Measurements from ENCODE around the gene CD70. TPM values are rescaled to one million over a fixed set of nuclear protein-coding genes. Genes with fewer than 3 reads are reported as not detected.

CD70 gene
- total and polyA plus RNA-seq, 2 of the 8 experiments (the other 6 are each of a cell fraction or from before 2014, with no cell fraction given), result 1.3 to 12.0 TPM

DNA sequence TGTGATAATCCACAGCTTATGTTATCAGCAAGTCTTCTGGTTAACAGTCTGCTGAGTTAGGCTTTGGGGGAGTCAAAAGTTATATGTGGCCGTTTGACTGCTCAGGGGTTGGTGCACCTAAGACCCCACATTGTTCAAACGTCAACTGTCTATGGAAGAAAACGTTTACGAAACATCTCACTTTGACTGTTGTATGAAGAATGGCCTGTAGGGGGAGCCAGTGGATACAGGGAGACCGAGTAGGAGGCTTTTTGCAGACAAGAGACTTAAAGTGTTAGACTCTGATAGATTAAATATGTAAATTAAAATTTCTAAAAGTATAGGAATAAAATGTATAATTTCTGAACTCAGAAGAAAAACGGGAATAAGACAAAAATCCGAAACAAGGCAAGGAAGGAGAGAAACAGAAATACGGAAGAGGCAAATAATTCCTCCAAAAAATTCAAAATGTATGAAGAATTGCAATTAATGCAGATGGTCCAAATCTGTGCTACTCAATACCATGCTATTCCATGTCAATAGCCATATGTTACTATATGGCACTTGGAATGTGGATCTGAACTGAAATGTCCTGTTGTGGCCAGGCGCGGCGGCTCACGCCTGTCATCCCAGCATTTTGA, 41.2 kb upstream of the CD70 start:
- H3K14ac ChIP-seq (ENCODE audit: insufficient read length), result no peak overlapping the region
- no peaks in the 10 kb centered on the region for H3K36me3 ChIP-seq (ENCODE audit: control insufficient read depth in 2 of 4, insufficient read depth in 4 of 4, low read length in 3 of 4)
- H2AK5ac ChIP-seq (ENCODE audit: low read depth, low read length), result no peak overlapping the region
- no peaks in the 10 kb centered on the region for H4K20me1 ChIP-seq (replicated peaks in 1 of 2; ENCODE audit: control insufficient read depth in 1 of 2, insufficient read depth in 2 of 2, low read length in 2 of 2)
- no peak overlapping the region for H3K9ac ChIP-seq (replicated peaks in 1 of 4; ENCODE audit: extremely low read depth in 1 of 4, low read depth in 3 of 4, low read length in 3 of 4)
- ChIA-PET CTCF (ENCODE audit: partially characterized antibody) (interaction anchor here (0.6 to 1.8 kb wide), 21 partner anchors 12 to 1220 kb away, joined by 3 to 9 read pairs (median 3); no protein-coding TSS in a partner anchor), POLR2A (ENCODE audit: partially characterized antibody) (no interaction called here)
- 54% methylated on average over 12 of the region's 12 CpGs; no CpG with 5 or more reads in 1 of the 2 experiments for WGBS, 2 experiments (ENCODE audit: extremely low coverage in 1 of 2, insufficient coverage in 1 of 2, insufficient read length in 1 of 2, insufficient replicate concordance in 2 of 2, low coverage in 1 of 2, low lambda C conversion rate in 2 of 2, missing lambda C conversion rate in 1 of 2)
- no peak overlapping the region for H3K23ac ChIP-seq (ENCODE audit: insufficient read length)
- H3K4me1 ChIP-seq (replicated peaks in 1 of 4; ENCODE audit: control insufficient read depth in 3 of 4, insufficient read depth in 4 of 4, low read length in 3 of 4), result no peaks in the 10 kb centered on the region
- no peak overlapping the region for H2BK120ac ChIP-seq (replicated peaks; ENCODE audit: low read depth, low read length)
- H3K9me3 ChIP-seq (ENCODE audit: insufficient read depth in 2 of 2, low read depth in 1 of 2, low read length in 1 of 2), result peaks cover 5 to 22% of the 10 kb centered on the region in 2 experiments; a peak in 3 of 4 replicates
- DNase-seq (ENCODE audit: low read depth in 1 of 2, low spot score in 2 of 2) (peak in 1 of 2 experiments; percentile 81), FAIRE-seq (peak; percentile 63)
- H3K27me3 ChIP-seq (replicated peaks in 1 of 4; ENCODE audit: control insufficient read depth in 3 of 4, extremely low read depth in 1 of 4, insufficient read depth in 3 of 4, low read length in 3 of 4), result no peaks in the 10 kb centered on the region
- H3K79me1 ChIP-seq (ENCODE audit: low read depth, low read length), result no peaks in the 10 kb centered on the region
- no peak overlapping the region for H3K27ac ChIP-seq (ENCODE audit: low read depth, low read length)
- no peak overlapping the region for H3K4ac ChIP-seq (replicated peaks; ENCODE audit: insufficient read length, low read depth, low read length)
- no peak overlapping the region for H3K4me3 ChIP-seq (ENCODE audit: extremely low read depth in 1 of 4, insufficient read depth in 2 of 4, low read depth in 3 of 4, low read length in 4 of 4)
- H2BK20ac ChIP-seq (ENCODE audit: low read length), result no peak overlapping the region
- H4K91ac ChIP-seq (replicated peaks; ENCODE audit: insufficient read length, low read length), result no peak overlapping the region
- no peak overlapping the region for H2BK15ac ChIP-seq (ENCODE audit: low read length)
- H2AFZ ChIP-seq (ENCODE audit: low read length), result no peak overlapping the region
- no peak overlapping the region for H2BK5ac ChIP-seq (ENCODE audit: low read depth, low read length)
- H3K18ac ChIP-seq (ENCODE audit: extremely low read depth, low read length), result no peak overlapping the region
- no peak overlapping the region for H2BK12ac ChIP-seq (ENCODE audit: low read depth, low read length)
- no peak overlapping the region for H3K4me2 ChIP-seq (ENCODE audit: insufficient read depth in 1 of 2, low read depth in 2 of 2, low read length in 2 of 2)
- H4K5ac ChIP-seq (ENCODE audit: insufficient read length, low read depth, low read length), result no peak overlapping the region
- H3K56ac ChIP-seq (replicated peaks; ENCODE audit: insufficient read length, low read depth, low read length), result no peak overlapping the region
- no peaks in the 10 kb centered on the region for H3K79me2 ChIP-seq (ENCODE audit: control insufficient read depth in 1 of 2, insufficient read depth in 2 of 2, low read length in 2 of 2)
- H3K23me2 ChIP-seq (ENCODE audit: low read depth, low read length), result no peaks in the 10 kb centered on the region
- H4K8ac ChIP-seq (ENCODE audit: extremely low read depth, insufficient read depth, low read length), result no peak overlapping the region
- no peak for TF ChIP-seq POLR2AphosphoS5 (IDR thresholded peaks at IDR 0.05; ENCODE audit: low read depth, low read length)
- no peak for TF ChIP-seq GABPA (IDR thresholded peaks at IDR 0.05; ENCODE audit: borderline replicate concordance, insufficient read depth, low read length)
- TF ChIP-seq CBX8 (IDR thresholded peaks at IDR 0.05; ENCODE audit: borderline replicate concordance, low read depth, low read length), result no peak
- no peak for TF ChIP-seq BRCA1 (IDR thresholded peaks at IDR 0.05; ENCODE audit: low read depth, low read length)
- TF ChIP-seq KDM4A (IDR thresholded peaks at IDR 0.05; ENCODE audit: low read depth, low read length, severe bottlenecking), result no peak
- TF ChIP-seq, protein P1, sequence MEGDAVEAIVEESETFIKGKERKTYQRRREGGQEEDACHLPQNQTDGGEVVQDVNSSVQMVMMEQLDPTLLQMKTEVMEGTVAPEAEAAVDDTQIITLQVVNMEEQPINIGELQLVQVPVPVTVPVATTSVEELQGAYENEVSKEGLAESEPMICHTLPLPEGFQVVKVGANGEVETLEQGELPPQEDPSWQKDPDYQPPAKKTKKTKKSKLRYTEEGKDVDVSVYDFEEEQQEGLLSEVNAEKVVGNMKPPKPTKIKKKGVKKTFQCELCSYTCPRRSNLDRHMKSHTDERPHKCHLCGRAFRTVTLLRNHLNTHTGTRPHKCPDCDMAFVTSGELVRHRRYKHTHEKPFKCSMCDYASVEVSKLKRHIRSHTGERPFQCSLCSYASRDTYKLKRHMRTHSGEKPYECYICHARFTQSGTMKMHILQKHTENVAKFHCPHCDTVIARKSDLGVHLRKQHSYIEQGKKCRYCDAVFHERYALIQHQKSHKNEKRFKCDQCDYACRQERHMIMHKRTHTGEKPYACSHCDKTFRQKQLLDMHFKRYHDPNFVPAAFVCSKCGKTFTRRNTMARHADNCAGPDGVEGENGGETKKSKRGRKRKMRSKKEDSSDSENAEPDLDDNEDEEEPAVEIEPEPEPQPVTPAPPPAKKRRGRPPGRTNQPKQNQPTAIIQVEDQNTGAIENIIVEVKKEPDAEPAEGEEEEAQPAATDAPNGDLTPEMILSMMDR (IDR thresholded peaks at IDR 0.05; ENCODE audit: control extremely low read depth in 1 of 3, insufficient read depth in 1 of 3, low read depth in 1 of 3, low read length in 3 of 3), result peak in 2 of 3 experiments; percentile 70 to 79; a peak in 3 of 4 replicates
- no peak for TF ChIP-seq CHD1 (IDR thresholded peaks at IDR 0.05; ENCODE audit: low read depth, low read length)
- TF ChIP-seq PHF8 (conservative IDR thresholded peaks at IDR 0.05; ENCODE audit: low read depth, low read length), result no peak
- TF ChIP-seq TAF1 (IDR thresholded peaks at IDR 0.05; ENCODE audit: low read depth, low read length), result no peak
- no peak for TF ChIP-seq HDAC2 (IDR thresholded peaks at IDR 0.05; ENCODE audit: borderline replicate concordance in 1 of 2, low read depth in 2 of 2, low read length in 2 of 2)
